ENCODE data around the gene UBR3. TPM values are rescaled to one million over a fixed set of nuclear protein-coding genes. Genes with fewer than 3 reads are reported as not detected.
"Not testable (repeated sequence)": the region's sequence is repeated elsewhere in the genome, so short reads cannot be mapped to it uniquely, and the experiment has no call there.

The UBR3 gene
- total RNA-seq, 2 experiments from 2014 or later, result 11.6 to 21.0 TPM

- H3K4me1 ChIP-seq (ENCODE audit: insufficient read depth, low read length, poor library complexity, severe bottlenecking), result no peaks in the 10 kb centered on the region
- POLR2A ChIA-PET, result interaction anchor here (0.5 to 0.9 kb wide), 2 partner anchors 10 to 16 kb away, joined by 3 to 4 read pairs; no protein-coding TSS in a partner anchor
- no peak overlapping the region for H3K27ac ChIP-seq (ENCODE audit: low read depth, low read length, poor library complexity, severe bottlenecking)
- no peak overlapping the region for H2AFZ ChIP-seq (ENCODE audit: low read length)
- CTCF ChIA-PET (ENCODE audit: unreplicated experiment), result interaction anchor here (0.6 kb wide), 1 partner anchor 264 kb away, joined by 4 read pairs; no protein-coding TSS in a partner anchor
- no peak for DNase-seq (ENCODE audit: low spot score)
- H3K79me2 ChIP-seq (ENCODE audit: insufficient read depth, low read depth, low read length), result no peaks in the 10 kb centered on the region
- no peak overlapping the region for H3K4me2 ChIP-seq (ENCODE audit: low read length)
- H4K20me1 ChIP-seq (ENCODE audit: insufficient read depth, low read length), result no peaks in the 10 kb centered on the region
- H3K36me3 ChIP-seq (ENCODE audit: insufficient read depth, low read length), result no peaks in the 10 kb centered on the region
- no peak overlapping the region for H3K4me3 ChIP-seq (ENCODE audit: low read depth, low read length, poor library complexity, severe bottlenecking)
- BruUV-seq (replicated peaks), result no TSS peak
- intact Hi-C loops (cut with micrococcal nuclease; ENCODE audit: unreplicated experiment), result no loop called here
- H3K9me3 ChIP-seq (ENCODE audit: low read length), result no peaks in the 10 kb centered on the region
- no peaks in the 10 kb centered on the region for H3K9me2 ChIP-seq (ENCODE audit: insufficient read depth, low read length)
- no peak for TF ChIP-seq EZH2phosphoT487 (IDR thresholded peaks at IDR 0.05; ENCODE audit: borderline replicate concordance, low read depth, low read length)
- TF ChIP-seq, protein P1, sequence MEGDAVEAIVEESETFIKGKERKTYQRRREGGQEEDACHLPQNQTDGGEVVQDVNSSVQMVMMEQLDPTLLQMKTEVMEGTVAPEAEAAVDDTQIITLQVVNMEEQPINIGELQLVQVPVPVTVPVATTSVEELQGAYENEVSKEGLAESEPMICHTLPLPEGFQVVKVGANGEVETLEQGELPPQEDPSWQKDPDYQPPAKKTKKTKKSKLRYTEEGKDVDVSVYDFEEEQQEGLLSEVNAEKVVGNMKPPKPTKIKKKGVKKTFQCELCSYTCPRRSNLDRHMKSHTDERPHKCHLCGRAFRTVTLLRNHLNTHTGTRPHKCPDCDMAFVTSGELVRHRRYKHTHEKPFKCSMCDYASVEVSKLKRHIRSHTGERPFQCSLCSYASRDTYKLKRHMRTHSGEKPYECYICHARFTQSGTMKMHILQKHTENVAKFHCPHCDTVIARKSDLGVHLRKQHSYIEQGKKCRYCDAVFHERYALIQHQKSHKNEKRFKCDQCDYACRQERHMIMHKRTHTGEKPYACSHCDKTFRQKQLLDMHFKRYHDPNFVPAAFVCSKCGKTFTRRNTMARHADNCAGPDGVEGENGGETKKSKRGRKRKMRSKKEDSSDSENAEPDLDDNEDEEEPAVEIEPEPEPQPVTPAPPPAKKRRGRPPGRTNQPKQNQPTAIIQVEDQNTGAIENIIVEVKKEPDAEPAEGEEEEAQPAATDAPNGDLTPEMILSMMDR (conservative IDR thresholded peaks at IDR 0.05; ENCODE audit: low read length), result no peak
Observed at GRCh38 chr2:169868951-169869350, 41.7 kb downstream of the UBR3 start.

DNA sequence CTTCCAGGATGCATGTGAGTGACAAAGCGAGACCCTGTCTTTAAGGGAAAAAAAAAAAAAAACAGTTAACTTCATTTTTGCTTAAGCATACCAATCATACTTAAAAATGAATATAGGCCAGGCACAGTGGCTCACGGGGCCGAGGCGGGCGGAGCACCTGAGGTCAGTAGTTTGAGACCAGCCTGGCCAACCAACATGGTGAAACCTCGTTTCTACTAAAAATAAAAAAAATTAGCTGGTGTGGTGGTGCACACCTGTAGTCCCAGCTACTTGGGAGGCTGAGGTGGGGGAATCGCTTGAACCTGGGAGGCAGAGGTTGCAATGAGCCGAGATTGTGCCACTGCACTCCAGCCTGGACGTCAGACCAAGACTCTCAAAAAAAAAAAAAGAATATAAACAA lies 44.1 kb downstream of the UBR3 start:
- BruUV-seq (replicated peaks); H3K4me1 ChIP-seq (ENCODE audit: insufficient read depth, low read length, poor library complexity, severe bottlenecking); CTCF ChIA-PET (ENCODE audit: unreplicated experiment); H3K79me2 ChIP-seq (ENCODE audit: insufficient read depth, low read depth, low read length); H3K27ac ChIP-seq (ENCODE audit: low read depth, low read length, poor library complexity, severe bottlenecking); DNase-seq (ENCODE audit: low spot score); H2AFZ ChIP-seq (ENCODE audit: low read length); H3K4me2 ChIP-seq (ENCODE audit: low read length); H4K20me1 ChIP-seq (ENCODE audit: insufficient read depth, low read length); H3K4me3 ChIP-seq (ENCODE audit: low read depth, low read length, poor library complexity, severe bottlenecking); H3K9me2 ChIP-seq (ENCODE audit: insufficient read depth, low read length); H3K9me3 ChIP-seq (ENCODE audit: low read length); H3K36me3 ChIP-seq (ENCODE audit: insufficient read depth, low read length); intact Hi-C loops (cut with micrococcal nuclease; ENCODE audit: unreplicated experiment): not testable (repeated sequence)
- POLR2A ChIA-PET, result interaction anchor here (0.6 to 1.0 kb wide), 2 partner anchors 25 to 71 kb away, joined by 3 to 6 read pairs; no protein-coding TSS in a partner anchor

GRCh38 chr2:169871994-169872393 lies 44.7 kb downstream of the UBR3 start:
- H3K9me3 ChIP-seq (ENCODE audit: low read length), result no peaks in the 10 kb centered on the region
- no peak overlapping the region for H3K4me2 ChIP-seq (ENCODE audit: low read length)
- TF ChIP-seq, protein P1 (conservative IDR thresholded peaks at IDR 0.05; ENCODE audit: low read length), result no peak
- TF ChIP-seq EZH2phosphoT487 (IDR thresholded peaks at IDR 0.05; ENCODE audit: borderline replicate concordance, low read depth, low read length), result no peak
- no TSS peak for BruUV-seq (replicated peaks)
- H3K79me2 ChIP-seq (ENCODE audit: insufficient read depth, low read depth, low read length), result no peaks in the 10 kb centered on the region
- H3K4me3 ChIP-seq (ENCODE audit: low read depth, low read length, poor library complexity, severe bottlenecking), result no peak overlapping the region
- CTCF ChIA-PET (ENCODE audit: unreplicated experiment), result no interaction called here
- POLR2A ChIA-PET, result interaction anchor here (0.7 to 1.0 kb wide), 3 partner anchors 12 to 26 kb away, joined by 3 to 5 read pairs (median 4); no protein-coding TSS in a partner anchor
- DNase-seq (ENCODE audit: low spot score), result no peak
- no peaks in the 10 kb centered on the region for H3K36me3 ChIP-seq (ENCODE audit: insufficient read depth, low read length)
- no peaks in the 10 kb centered on the region for H3K4me1 ChIP-seq (ENCODE audit: insufficient read depth, low read length, poor library complexity, severe bottlenecking)
- no peaks in the 10 kb centered on the region for H4K20me1 ChIP-seq (ENCODE audit: insufficient read depth, low read length)
- intact Hi-C loops (cut with micrococcal nuclease; ENCODE audit: unreplicated experiment), result no loop called here
- H3K27ac ChIP-seq (ENCODE audit: low read depth, low read length, poor library complexity, severe bottlenecking), result no peak overlapping the region
- no peak overlapping the region for H2AFZ ChIP-seq (ENCODE audit: low read length)
- no peaks in the 10 kb centered on the region for H3K9me2 ChIP-seq (ENCODE audit: insufficient read depth, low read length)

Data from OCI-LY7 (cell line).